GM18951 (cell line): Measurements from ENCODE around the gene CHRNA10.

Experiments
- POLR2A ChIP-seq: IDR thresholded peaks from 4 replicates; pipeline ENCODE4 v1.6.1; 2011; ENCODE audit warnings: mild to moderate bottlenecking; ENCODE audit not compliant: insufficient read length, insufficient read depth; ENCODE audit errors: extremely low read depth
- in situ Hi-C: fragments of 300-500 bp; cut with MboI; formaldehyde crosslinking; loops from one replicate; pipeline ENCODE4 v1.12.0; 2022; ENCODE audit warnings: low sequenced_read_pairs, mixed read lengths, inconsistent platforms; ENCODE audit not compliant: unreplicated experiment

Gene CHRNA10

DNA sequence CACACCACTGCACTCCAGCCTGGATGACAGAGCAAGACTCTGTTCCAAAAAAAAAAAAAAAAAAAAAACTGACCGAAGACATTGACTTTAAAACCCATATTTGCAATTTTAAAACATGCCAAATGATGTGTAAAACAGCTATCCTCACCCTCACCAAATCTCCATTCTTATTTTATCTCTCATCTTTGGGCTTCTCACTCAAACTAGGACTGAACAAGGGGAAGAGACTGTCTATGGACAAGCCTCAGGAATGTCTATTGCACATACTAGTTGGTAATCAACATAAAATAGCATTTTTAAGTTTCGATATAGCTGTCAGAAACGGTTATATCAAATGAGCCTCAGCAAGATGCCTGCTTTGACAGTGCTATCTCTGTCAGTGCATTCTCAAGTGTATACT is 7.9 kb upstream of the CHRNA10 start:
- in situ Hi-C loops = no loop called here
- TF ChIP-seq POLR2A = no peak

DNA sequence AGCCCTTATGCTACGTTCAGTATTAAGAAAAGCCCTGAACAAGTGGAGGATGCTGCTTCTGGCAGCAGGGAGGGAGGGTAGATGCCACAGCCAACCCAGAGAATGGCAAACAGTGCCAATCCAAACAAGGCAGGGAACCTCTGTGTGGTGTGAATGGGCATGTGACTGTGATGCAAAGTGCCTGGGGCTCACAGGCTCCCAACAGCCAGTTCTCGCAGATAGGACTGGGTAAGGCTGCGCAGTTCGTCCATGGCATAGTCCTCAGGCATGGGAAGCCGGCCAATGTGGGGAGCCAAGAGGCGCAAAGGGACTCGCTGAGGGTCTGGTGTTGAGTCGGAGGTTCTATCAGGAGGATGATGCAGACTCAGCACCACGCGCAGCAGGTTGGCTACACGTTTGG is 4.8 kb upstream of the CHRNA10 start:
- TF ChIP-seq POLR2A = no peak

DNA sequence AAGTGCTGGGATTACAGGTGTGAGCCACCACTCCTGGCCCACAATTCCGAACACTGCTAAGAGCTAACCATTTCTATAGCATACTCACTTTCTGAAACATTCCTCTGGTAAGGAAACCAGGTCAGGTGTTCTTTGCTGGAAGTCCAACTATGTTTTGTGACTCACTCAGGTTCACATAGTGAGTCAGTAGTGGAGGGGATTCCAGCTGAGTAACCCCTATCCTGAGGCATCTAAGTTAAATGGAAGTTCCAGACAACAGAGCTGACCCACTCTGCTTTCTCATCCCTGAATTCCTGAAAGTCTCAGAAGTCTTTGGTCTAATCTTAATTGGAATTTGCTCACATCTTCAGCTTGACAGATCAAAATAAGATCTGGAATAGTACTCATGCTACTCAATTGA is 3.0 kb upstream of the CHRNA10 start:
- no peak for TF ChIP-seq POLR2A
- in situ Hi-C loops = no loop called here

More for the DNA sequence above, 4.8 kb upstream of the CHRNA10 start:
- in situ Hi-C loops = no loop called here

DNA sequence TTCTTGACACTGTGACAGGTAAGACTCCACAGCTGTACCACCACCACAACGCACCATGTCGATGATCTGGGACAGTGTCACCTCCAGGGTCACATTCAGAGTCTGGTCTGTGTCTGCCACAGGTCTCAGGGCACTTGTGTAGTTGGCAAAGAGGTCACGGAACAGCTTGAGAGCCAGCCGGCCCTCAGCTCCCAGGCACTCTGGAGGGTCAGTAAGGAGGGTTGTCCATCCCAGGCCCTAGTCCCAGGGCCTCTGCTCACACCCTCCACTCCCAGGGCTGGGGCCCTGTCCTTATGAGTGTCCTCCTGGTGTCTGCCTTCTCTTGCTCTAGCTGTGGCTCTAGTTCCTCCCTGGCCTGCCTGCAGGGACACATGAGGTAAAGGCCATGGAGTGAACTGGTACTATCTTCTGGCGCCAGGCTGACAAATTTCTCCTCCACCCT is 1.4 kb downstream of the CHRNA10 start:
- in situ Hi-C loops = no loop called here

DNA sequence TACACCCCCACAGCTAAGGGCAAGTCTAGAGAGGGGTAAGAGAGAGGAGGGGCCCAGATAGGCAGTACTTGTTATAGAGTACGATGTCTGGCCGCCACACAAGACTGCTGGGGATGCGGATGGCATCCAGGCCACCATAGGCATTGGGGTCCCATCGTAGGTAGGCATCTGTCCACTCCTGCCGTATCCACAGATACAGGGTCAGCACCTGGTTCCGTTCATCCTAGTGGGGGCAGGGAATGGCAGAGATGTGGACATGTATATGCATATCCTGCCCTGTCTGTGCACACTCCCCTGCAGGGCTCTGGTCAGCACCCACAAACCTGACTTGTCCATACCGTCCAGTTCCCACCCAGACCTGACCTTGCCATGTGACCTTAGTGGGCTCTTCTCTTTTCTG is 2.1 kb downstream of the CHRNA10 start:
- TF ChIP-seq POLR2A = no peak
- in situ Hi-C loops = no loop called here

More for the DNA sequence above, 1.4 kb downstream of the CHRNA10 start:
- TF ChIP-seq POLR2A = no peak

DNA sequence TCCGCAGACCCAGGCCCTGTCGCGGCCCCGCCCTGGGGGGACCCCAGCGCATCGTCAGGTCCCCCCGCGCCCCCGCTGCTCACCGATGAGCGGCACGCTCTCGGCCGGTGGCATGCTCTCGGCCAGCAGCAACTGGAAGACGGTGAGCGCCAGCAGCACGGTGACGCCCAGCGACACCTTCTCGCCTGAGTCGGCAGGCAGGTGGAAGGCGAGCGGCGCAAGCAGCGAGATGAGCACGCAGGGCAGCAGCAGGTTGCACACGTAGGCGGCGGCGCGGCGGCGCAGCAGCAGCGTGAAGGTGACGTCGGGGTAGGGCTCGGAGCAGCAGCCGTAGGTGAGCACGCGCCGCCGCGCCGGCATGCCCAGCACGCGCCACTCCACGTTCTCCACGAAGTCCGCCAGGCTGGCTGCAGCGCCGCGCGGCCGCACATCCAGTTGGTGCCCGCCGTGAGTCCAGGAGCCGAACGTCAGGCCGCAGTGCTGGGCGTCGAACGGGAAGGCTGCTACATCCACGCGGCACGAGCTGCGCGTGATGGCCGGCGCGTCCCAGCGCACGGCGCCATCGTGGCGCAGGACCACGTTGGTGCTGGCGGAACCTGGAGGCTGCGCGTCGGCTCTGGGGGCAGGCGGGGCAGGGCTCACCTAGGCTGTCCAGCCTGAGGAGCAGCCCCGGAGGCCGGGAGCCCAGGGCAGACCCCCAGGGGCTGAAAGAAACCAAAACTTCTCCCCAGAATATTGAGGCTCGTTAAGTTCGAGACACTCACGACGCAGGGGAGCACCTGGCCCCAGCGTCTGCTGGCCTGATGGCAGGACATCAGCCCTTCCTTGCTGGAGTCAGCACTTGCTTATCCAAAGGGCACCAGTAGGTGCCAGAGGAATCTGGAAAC is 3.8 kb downstream of the CHRNA10 start:
- in situ Hi-C loops = no loop called here
- no peak for TF ChIP-seq POLR2A

GRCh38 chr11:3666023-3666530 is 5.1 kb downstream of the CHRNA10 start:
- in situ Hi-C loops = no loop called here
- no peak for TF ChIP-seq POLR2A

GRCh38 chr11:3665336-3666022 is 5.7 kb downstream of the CHRNA10 start:
- in situ Hi-C loops = no loop called here
- TF ChIP-seq POLR2A = no peak

DNA sequence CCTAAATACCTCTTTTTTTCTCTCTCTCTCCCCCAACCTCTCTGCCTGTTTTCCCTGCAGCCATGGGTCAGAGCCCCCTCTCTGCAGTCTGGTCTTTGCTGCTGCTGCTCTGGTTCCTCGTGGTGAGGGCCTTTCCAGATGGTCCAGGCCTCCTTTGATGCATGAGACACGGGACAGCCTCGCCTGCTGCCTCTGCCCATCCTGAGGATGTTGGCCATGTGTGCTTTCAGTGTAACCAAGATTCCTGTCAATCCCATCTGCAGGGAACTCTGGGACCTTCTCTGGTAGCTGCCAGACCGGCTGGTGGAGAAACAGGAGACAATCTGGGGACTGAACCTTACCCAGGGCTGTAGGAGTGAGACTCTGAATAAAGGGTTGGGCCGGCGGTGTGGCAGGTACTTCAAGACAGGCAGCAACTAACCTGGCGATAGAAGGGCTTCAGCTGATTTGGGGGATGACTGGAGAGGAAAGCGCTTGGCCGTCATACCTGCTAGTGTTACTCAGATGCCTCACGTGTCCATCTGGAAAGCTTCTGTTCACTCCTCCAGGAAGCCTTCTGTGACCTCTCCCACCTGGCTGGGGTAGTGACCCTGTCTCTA is 7.1 kb downstream of the CHRNA10 start:
- no peak for TF ChIP-seq POLR2A
- in situ Hi-C loops = no loop called here

GRCh38 chr11:3662856-3663255 is 8.3 kb downstream of the CHRNA10 start:
- TF ChIP-seq POLR2A = no peak
- in situ Hi-C loops = no loop called here

GRCh38 chr11:3660960-3661359 is 10.2 kb downstream of the CHRNA10 start:
- in situ Hi-C loops = no loop called here
- no peak for TF ChIP-seq POLR2A

- in situ Hi-C loops = no loop called here
- TF ChIP-seq POLR2A = no peak
These were observed 11.3 kb downstream of the CHRNA10 start for GRCh38 chr11:3659595-3660515.
